Ishikawa (cell line): Measurements from ENCODE around the gene SRL.

ENCODE experiments used
- CEBPB ChIP-seq: IDR thresholded peaks from 2 replicates; pipeline ENCODE4 v1.6.1; 2012
- CREB1 ChIP-seq: IDR thresholded peaks from 2 replicates; pipeline ENCODE4 v1.6.1; 2012; ENCODE audit warnings: low read depth
- EGR1 ChIP-seq: IDR thresholded peaks from 2 replicates; pipeline ENCODE4 v1.6.1; 2012
- EP300 ChIP-seq: IDR thresholded peaks from 2 replicates; pipeline ENCODE4 v1.6.1; 2012; ENCODE audit warnings: borderline replicate concordance
- FOXM1 ChIP-seq: IDR thresholded peaks from 2 replicates; pipeline ENCODE4 v1.6.1; 2012; ENCODE audit warnings: low read depth, borderline replicate concordance
- NFIC ChIP-seq: IDR thresholded peaks from 2 replicates; pipeline ENCODE4 v1.6.1; 2012
- RAD21 ChIP-seq: IDR thresholded peaks from 2 replicates; pipeline ENCODE4 v1.6.1; 2012; ENCODE audit warnings: low read depth
- TAF1 ChIP-seq: IDR thresholded peaks from 2 replicates; pipeline ENCODE4 v1.6.1; 2012; ENCODE audit warnings: low read depth, mild to moderate bottlenecking
- TCF12 ChIP-seq: IDR thresholded peaks from 2 replicates; pipeline ENCODE4 v1.6.1; 2012; ENCODE audit warnings: low read depth
- TEAD4 ChIP-seq: IDR thresholded peaks from 2 replicates; pipeline ENCODE4 v1.6.1; 2012
- YY1 ChIP-seq: IDR thresholded peaks from 2 replicates; pipeline ENCODE4 v1.6.1; 2012; ENCODE audit warnings: low read depth
- ZBTB7A ChIP-seq: IDR thresholded peaks from 2 replicates; pipeline ENCODE4 v1.6.1; 2012; ENCODE audit warnings: low read depth
- TF ChIP-seq, protein P1 (sequence below): IDR thresholded peaks from 2 replicates; pipeline ENCODE4 v1.6.1; 2012
- TF ChIP-seq, protein P2 (sequence below): IDR thresholded peaks from 2 replicates; pipeline ENCODE4 v1.6.1; 2012
- TF ChIP-seq, protein P3 (sequence below): IDR thresholded peaks from 2 replicates; pipeline ENCODE4 v1.6.1; 2012; ENCODE audit warnings: low read depth, mild to moderate bottlenecking

The SRL gene

DNA sequence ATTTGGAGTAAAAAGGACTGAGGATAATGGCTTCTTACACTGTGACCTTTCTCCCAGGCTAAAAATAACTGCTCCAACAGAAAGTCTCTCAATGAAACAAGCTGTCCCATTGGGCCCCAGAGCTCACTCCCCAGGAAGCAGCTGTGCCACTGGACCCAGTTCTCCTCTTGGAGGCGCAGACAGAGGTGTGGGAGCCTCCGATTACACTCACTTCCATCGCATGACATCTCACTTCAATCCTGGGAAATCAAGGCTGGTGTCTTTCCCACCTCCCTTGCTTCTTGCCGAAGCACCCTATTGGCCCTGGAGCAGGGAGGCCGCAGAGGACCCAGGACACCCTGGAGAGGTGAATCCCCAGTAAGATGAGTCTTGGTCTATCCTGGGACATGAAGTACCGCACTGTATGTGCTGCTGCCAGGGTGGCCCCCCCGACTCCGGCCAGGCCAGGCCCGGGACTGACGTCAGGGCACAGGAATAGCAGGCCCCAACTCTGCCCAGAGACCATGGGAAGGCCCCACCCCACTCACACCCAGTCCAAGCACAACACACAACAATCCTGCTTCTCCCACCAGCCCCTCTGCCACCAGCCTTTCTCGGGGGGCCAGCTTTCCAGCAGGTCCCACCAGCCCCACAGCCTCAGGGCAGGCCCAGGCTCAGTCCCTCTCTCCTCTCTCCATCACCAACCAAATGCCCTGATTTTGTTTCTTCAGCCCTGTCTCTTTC lies 29.5 kb downstream of the SRL start:
- TF ChIP-seq, protein P1, sequence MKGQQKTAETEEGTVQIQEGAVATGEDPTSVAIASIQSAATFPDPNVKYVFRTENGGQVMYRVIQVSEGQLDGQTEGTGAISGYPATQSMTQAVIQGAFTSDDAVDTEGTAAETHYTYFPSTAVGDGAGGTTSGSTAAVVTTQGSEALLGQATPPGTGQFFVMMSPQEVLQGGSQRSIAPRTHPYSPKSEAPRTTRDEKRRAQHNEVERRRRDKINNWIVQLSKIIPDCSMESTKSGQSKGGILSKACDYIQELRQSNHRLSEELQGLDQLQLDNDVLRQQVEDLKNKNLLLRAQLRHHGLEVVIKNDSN, result no peak
- TF ChIP-seq CREB1, result no peak
- no peak for TF ChIP-seq CEBPB
- TF ChIP-seq TCF12, result no peak
- TF ChIP-seq, protein P2, sequence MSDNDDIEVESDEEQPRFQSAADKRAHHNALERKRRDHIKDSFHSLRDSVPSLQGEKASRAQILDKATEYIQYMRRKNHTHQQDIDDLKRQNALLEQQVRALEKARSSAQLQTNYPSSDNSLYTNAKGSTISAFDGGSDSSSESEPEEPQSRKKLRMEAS, result no peak
- no peak for TF ChIP-seq ZBTB7A
- TF ChIP-seq TAF1, result no peak
- TF ChIP-seq FOXM1, result no peak
- no peak for TF ChIP-seq RAD21
- no peak for TF ChIP-seq NFIC

DNA sequence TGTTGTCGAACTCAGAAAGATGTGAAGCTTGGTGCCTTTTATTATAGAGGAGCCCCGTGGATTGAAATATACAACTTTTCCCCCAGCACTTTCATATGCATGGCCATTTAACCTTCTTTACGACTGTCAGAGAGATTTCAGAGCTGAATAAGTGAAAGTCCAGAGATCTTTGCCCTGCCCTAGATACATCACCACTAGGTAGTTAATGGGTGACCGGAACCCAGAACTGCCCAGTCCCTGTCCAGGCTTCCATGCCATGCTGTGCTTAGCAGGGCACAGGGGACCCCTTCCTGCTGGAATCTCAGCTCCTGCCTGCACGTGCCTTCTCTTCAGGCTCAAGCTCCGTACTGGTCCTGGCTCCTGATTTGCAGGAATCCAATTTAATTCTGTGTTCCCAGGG lies 32.2 kb downstream of the SRL start:
- TF ChIP-seq, protein P2, result no peak
- TF ChIP-seq, protein P1, result no peak
- TF ChIP-seq CREB1 (no peak), FOXM1 (no peak), RAD21 (no peak), TCF12 (no peak), TAF1 (no peak), NFIC (no peak), YY1 (no peak), EP300 (no peak), EGR1 (no peak), ZBTB7A (no peak), CEBPB (no peak), TEAD4 (no peak)
- TF ChIP-seq, protein P3, sequence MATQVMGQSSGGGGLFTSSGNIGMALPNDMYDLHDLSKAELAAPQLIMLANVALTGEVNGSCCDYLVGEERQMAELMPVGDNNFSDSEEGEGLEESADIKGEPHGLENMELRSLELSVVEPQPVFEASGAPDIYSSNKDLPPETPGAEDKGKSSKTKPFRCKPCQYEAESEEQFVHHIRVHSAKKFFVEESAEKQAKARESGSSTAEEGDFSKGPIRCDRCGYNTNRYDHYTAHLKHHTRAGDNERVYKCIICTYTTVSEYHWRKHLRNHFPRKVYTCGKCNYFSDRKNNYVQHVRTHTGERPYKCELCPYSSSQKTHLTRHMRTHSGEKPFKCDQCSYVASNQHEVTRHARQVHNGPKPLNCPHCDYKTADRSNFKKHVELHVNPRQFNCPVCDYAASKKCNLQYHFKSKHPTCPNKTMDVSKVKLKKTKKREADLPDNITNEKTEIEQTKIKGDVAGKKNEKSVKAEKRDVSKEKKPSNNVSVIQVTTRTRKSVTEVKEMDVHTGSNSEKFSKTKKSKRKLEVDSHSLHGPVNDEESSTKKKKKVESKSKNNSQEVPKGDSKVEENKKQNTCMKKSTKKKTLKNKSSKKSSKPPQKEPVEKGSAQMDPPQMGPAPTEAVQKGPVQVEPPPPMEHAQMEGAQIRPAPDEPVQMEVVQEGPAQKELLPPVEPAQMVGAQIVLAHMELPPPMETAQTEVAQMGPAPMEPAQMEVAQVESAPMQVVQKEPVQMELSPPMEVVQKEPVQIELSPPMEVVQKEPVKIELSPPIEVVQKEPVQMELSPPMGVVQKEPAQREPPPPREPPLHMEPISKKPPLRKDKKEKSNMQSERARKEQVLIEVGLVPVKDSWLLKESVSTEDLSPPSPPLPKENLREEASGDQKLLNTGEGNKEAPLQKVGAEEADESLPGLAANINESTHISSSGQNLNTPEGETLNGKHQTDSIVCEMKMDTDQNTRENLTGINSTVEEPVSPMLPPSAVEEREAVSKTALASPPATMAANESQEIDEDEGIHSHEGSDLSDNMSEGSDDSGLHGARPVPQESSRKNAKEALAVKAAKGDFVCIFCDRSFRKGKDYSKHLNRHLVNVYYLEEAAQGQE, result no peak

DNA sequence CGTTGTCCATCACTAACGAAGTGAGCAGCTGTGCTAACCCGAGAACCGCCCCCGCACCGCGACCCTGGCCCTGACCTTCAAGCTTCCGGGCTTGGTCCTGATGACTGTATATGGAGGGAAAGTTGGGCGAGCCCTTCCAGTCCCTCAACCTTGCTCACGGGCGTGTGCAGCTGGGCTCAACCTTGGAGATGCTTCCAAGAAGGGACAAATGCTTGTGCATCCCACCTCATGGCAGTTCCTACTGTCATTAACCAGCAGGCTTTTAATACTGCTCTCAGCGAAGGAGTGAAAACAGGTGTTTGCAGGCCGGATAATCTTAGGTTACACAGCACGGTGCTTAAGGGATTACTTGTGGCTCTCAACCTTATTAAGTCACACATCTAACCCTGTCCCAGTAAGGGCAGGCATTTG lies 33.5 kb downstream of the SRL start:
- TF ChIP-seq NFIC (no peak), ZBTB7A (no peak), CREB1 (no peak), CEBPB (no peak), EGR1 (no peak), FOXM1 (no peak), TEAD4 (no peak), RAD21 (no peak), EP300 (no peak), YY1 (no peak), TCF12 (no peak), TAF1 (no peak)
- TF ChIP-seq, protein P3, result no peak
- TF ChIP-seq, protein P2, result no peak
- TF ChIP-seq, protein P1, result no peak

DNA sequence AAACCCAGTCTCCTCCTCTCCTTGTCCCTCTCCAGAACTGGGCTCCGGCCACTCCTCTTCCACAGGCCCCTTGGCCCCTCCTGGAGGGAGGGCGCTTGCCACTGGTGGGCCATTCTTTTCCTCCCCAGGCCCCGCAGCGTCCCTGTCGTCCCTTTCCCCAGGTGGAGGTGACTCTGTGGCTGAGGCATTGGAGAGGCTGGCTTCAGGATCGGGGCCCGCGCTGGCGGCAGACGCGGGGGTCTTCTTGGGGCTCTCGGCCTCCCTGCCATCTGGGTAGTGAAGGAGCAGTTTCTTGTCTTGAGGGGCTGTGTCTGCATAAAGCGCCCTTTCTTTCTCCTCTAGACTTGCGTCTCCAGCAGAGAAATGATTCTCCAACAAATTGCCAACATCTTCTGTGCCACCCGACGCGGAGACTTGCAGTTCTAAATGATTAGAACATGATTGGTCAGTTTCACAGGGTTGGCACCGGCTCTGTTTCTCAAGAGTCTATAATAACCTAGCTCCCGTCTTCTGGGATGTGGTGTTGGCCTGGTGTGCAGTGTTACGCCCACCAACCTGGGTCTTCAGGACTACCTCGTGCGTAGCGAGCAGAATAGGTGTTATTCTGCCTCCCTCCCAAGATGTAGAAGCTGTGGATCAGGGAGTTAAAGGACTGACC lies 34.1 kb downstream of the SRL start:
- TF ChIP-seq EGR1 (no peak), TEAD4 (no peak), NFIC (no peak), TCF12 (no peak), RAD21 (no peak), FOXM1 (no peak), CREB1 (no peak), YY1 (no peak), TAF1 (no peak), EP300 (no peak), CEBPB (no peak), ZBTB7A (no peak)
- TF ChIP-seq, protein P3, result no peak
- TF ChIP-seq, protein P2, result no peak
- TF ChIP-seq, protein P1, result no peak
